Measurements from ENCODE around the gene GSTA4.
A peak's percentile ranks its signal among the peaks of the same experiment; 100 is the strongest.

Gene GSTA4

GRCh38 chr6:52995089-52995912, at the start of gene GSTA4:
Gene GSTA4 (minus strand): TSS chr6:52995284. CDS start chr6:52994243, 1,041 bp downstream.
- DNase-seq (ENCODE audit: low read depth): peak; percentile 99

- DNase-seq (ENCODE audit: low read depth): no peak
Observed at GRCh38 chr6:53044572-53044971, 49.5 kb upstream of the GSTA4 start.

GRCh38 chr6:53044071-53044470, 49.0 kb upstream of the GSTA4 start:
- peak; percentile 87 for DNase-seq (ENCODE audit: low read depth)

GRCh38 chr6:53043581-53043980, 48.5 kb upstream of the GSTA4 start:
- peak; percentile 77 for DNase-seq (ENCODE audit: low read depth)

GRCh38 chr6:53042112-53042511, 47.0 kb upstream of the GSTA4 start:
- peak; percentile 95 for DNase-seq (ENCODE audit: low read depth)

- DNase-seq (ENCODE audit: low read depth): peak; percentile 61
Observed at GRCh38 chr6:53041356-53041755, 46.3 kb upstream of the GSTA4 start.

- DNase-seq (ENCODE audit: low read depth): no peak
Observed at GRCh38 chr6:53038596-53038995, 43.5 kb upstream of the GSTA4 start.

GRCh38 chr6:53038141-53038540, 43.1 kb upstream of the GSTA4 start:
- DNase-seq (ENCODE audit: low read depth): no peak

GRCh38 chr6:53035549-53036213, 40.6 kb upstream of the GSTA4 start:
- DNase-seq (ENCODE audit: low read depth): no peak

- DNase-seq (ENCODE audit: low read depth): no peak
Observed at GRCh38 chr6:53033764-53034163, 38.7 kb upstream of the GSTA4 start.

GRCh38 chr6:53032849-53033248, 37.8 kb upstream of the GSTA4 start:
- DNase-seq (ENCODE audit: low read depth): no peak

GRCh38 chr6:53031281-53031680, 36.2 kb upstream of the GSTA4 start:
- DNase-seq (ENCODE audit: low read depth): no peak

GRCh38 chr6:53029761-53030160, 34.7 kb upstream of the GSTA4 start:
- DNase-seq (ENCODE audit: low read depth): no peak

GRCh38 chr6:53029257-53029656, 34.2 kb upstream of the GSTA4 start:
- no peak for DNase-seq (ENCODE audit: low read depth)

GRCh38 chr6:53028467-53028866, 33.4 kb upstream of the GSTA4 start:
- no peak for DNase-seq (ENCODE audit: low read depth)

- DNase-seq (ENCODE audit: low read depth): no peak
Observed at GRCh38 chr6:53027131-53027718, 32.1 kb upstream of the GSTA4 start.

- no peak for DNase-seq (ENCODE audit: low read depth)
Observed at GRCh38 chr6:53026526-53026925, 31.4 kb upstream of the GSTA4 start.

- DNase-seq (ENCODE audit: low read depth): no peak
Observed at GRCh38 chr6:53023323-53023722, 28.2 kb upstream of the GSTA4 start.

GRCh38 chr6:53020005-53020744, 25.1 kb upstream of the GSTA4 start:
- DNase-seq (ENCODE audit: low read depth): no peak

- no peak for DNase-seq (ENCODE audit: low read depth)
Observed at GRCh38 chr6:53018446-53018845, 23.4 kb upstream of the GSTA4 start.

GRCh38 chr6:53015486-53015885, 20.4 kb upstream of the GSTA4 start:
- no peak for DNase-seq (ENCODE audit: low read depth)

- DNase-seq (ENCODE audit: low read depth): no peak
Observed at GRCh38 chr6:53014744-53015143, 19.7 kb upstream of the GSTA4 start.

All from ELR (cell line).